ENCODE results near the gene TMEM236. TPM values are rescaled to one million over a fixed set of nuclear protein-coding genes. Genes with fewer than 3 reads are reported as not detected.
A peak's percentile ranks its signal among the peaks of the same experiment; 100 is the strongest.

TMEM236 gene
- polyA plus RNA-seq, 1 donor (not counting 4 experiments of a cell fraction or from before 2014, with no cell fraction given) = 0.13 TPM

DNA sequence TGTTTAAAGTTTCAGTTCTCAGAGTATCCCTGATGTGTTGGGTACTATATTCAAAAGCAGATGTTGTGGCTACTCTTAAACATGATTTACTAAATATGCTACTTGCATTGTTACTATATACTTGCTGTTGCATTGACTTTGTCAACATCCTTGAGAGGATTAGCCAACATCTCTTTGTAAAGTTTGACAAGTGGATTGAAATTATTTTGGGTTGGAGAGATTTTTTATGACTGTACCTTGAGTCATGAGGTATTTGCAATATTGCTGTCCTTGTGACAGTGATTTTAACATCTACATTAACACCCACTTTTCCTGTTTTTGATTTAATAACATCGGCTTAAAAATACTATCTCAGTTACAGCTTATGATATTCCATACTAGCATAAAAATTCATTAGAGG is 89.0 kb downstream of the TMEM236 start:
- H3K36me3 ChIP-seq (ENCODE audit: control insufficient read depth in 2 of 2, extremely low read depth in 1 of 2, insufficient read depth in 2 of 2, low read length in 2 of 2) = no peaks in the 10 kb centered on the region
- H3K4me2 ChIP-seq (ENCODE audit: control insufficient read depth, extremely low read depth, insufficient read depth, low read depth, low read length) = no peak overlapping the region
- dilution Hi-C loops (cut with MboI; ENCODE audit: extremely low pct_ligation_motif_present, low sequenced_read_pairs) = no loop called here
- FAIRE-seq = no peak
- H3K27me3 ChIP-seq (ENCODE audit: control insufficient read depth, extremely low read depth, insufficient read depth, low read length) = no peaks in the 10 kb centered on the region
- no peaks in the 10 kb centered on the region for H3K9me1 ChIP-seq (ENCODE audit: control insufficient read depth, extremely low read depth, insufficient read depth, low read length)
- H4K20me1 ChIP-seq (ENCODE audit: control insufficient read depth, extremely low read depth, insufficient read depth, low read length) = no peaks in the 10 kb centered on the region
- peaks cover 9% of the 10 kb centered on the region for H3K4me1 ChIP-seq (ENCODE audit: control insufficient read depth, extremely low read depth, insufficient read depth, low read length)
- H3K79me2 ChIP-seq (ENCODE audit: control insufficient read depth, insufficient read depth, low read length) = no peaks in the 10 kb centered on the region
- H3K4me3 ChIP-seq (ENCODE audit: control insufficient read depth in 2 of 3, extremely low read depth in 1 of 3, insufficient read depth in 2 of 3, low read depth in 1 of 3, low read length in 3 of 3) = no peak overlapping the region
- H2AFZ ChIP-seq (ENCODE audit: control insufficient read depth, low read length) = no peak overlapping the region
- H3K9ac ChIP-seq (ENCODE audit: control insufficient read depth, extremely low read depth, insufficient read depth, low read length) = no peak overlapping the region
- no peak for DNase-seq (ENCODE audit: low read depth, low spot score)
- no peak overlapping the region for H3K27ac ChIP-seq (ENCODE audit: control insufficient read depth, insufficient read depth, low read length)
- H3K9me3 ChIP-seq (ENCODE audit: control insufficient read depth, low read depth, low read length) = no peaks in the 10 kb centered on the region
- TF ChIP-seq EZH2 (IDR thresholded peaks at IDR 0.05; ENCODE audit: low read length) = no peak
- TF ChIP-seq, protein P1, sequence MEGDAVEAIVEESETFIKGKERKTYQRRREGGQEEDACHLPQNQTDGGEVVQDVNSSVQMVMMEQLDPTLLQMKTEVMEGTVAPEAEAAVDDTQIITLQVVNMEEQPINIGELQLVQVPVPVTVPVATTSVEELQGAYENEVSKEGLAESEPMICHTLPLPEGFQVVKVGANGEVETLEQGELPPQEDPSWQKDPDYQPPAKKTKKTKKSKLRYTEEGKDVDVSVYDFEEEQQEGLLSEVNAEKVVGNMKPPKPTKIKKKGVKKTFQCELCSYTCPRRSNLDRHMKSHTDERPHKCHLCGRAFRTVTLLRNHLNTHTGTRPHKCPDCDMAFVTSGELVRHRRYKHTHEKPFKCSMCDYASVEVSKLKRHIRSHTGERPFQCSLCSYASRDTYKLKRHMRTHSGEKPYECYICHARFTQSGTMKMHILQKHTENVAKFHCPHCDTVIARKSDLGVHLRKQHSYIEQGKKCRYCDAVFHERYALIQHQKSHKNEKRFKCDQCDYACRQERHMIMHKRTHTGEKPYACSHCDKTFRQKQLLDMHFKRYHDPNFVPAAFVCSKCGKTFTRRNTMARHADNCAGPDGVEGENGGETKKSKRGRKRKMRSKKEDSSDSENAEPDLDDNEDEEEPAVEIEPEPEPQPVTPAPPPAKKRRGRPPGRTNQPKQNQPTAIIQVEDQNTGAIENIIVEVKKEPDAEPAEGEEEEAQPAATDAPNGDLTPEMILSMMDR (optimal IDR thresholded peaks at IDR 0.05 in 1 of 3, IDR thresholded peaks at IDR 0.05 in 1 of 3, conservative IDR thresholded peaks at IDR 0.05 in 1 of 3; ENCODE audit: extremely low read depth in 1 of 3, insufficient read depth in 2 of 3, low read length in 3 of 3) = no peak

DNA sequence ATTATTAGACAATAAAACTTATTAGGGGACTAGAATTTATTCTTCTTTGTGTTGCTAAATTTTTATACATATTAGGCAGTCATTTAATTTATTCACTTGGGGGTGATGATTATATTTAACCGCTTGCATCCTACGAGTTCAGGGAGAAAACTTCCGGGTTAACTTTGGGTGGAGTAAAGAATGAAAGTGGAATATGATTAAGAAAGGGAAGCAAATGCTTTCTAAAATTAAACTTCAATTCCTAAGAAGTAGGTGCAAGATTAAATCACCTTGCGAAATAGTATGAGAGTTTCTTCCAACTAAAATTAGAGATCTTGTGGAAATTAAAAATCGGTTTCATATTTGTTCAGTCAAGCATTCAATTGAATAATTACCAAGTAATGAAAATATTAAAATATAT is 90.6 kb downstream of the TMEM236 start:
- TF ChIP-seq EZH2 (IDR thresholded peaks at IDR 0.05; ENCODE audit: low read length) = no peak
- Histone ChIP-seq H3K79me2 (ENCODE audit: control insufficient read depth, insufficient read depth, low read length) (no peaks in the 10 kb centered on the region), H3K27ac (ENCODE audit: control insufficient read depth, insufficient read depth, low read length) (no peak overlapping the region), H3K9me1 (ENCODE audit: control insufficient read depth, extremely low read depth, insufficient read depth, low read length) (no peaks in the 10 kb centered on the region), H3K4me3 (ENCODE audit: control insufficient read depth in 2 of 3, extremely low read depth in 1 of 3, insufficient read depth in 2 of 3, low read depth in 1 of 3, low read length in 3 of 3) (no peak overlapping the region), H3K4me2 (ENCODE audit: control insufficient read depth, extremely low read depth, insufficient read depth, low read depth, low read length) (no peak overlapping the region), H3K4me1 (ENCODE audit: control insufficient read depth, extremely low read depth, insufficient read depth, low read length) (no peaks in the 10 kb centered on the region), H3K27me3 (ENCODE audit: control insufficient read depth, extremely low read depth, insufficient read depth, low read length) (no peaks in the 10 kb centered on the region), H2AFZ (ENCODE audit: control insufficient read depth, low read length) (no peak overlapping the region), H4K20me1 (ENCODE audit: control insufficient read depth, extremely low read depth, insufficient read depth, low read length) (no peaks in the 10 kb centered on the region), H3K9ac (ENCODE audit: control insufficient read depth, extremely low read depth, insufficient read depth, low read length) (no peak overlapping the region), H3K9me3 (ENCODE audit: control insufficient read depth, low read depth, low read length) (no peaks in the 10 kb centered on the region), H3K36me3 (ENCODE audit: control insufficient read depth in 2 of 2, extremely low read depth in 1 of 2, insufficient read depth in 2 of 2, low read length in 2 of 2) (no peaks in the 10 kb centered on the region)
- DNase-seq (ENCODE audit: low read depth, low spot score) (no peak), FAIRE-seq (no peak)
- dilution Hi-C loops (cut with MboI; ENCODE audit: extremely low pct_ligation_motif_present, low sequenced_read_pairs) = no loop called here

DNA sequence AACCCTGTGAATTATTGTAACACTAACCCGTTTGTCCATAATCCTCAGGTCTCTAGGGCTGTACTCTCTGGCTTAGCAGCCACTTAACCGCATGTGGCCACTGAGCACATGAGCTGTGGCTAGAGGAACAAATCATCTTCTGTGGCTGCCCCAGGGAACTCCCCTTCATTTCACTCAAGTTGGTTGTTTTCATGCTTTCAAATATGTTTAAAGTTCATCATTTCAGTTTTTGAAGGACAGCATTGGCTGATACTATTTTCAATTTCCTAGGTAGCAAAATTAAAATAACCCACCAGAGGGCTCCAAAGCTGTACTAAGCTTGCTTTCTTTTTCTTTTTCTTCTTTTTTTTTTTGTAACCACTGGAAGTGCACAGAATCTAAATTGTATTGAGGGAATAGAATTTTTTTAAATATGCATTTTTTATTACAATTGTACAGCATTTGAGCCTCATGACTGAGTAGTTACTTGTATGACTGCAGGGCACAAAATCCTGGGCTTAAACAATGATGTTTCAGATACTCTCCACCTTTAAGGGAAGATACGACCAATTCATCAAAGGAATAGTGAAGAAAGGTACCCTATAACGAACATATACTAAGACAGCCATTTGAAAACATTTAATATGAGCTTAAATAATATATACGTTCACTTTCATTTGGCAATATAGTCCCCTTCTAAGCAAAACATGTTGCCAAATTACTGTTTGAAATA is 95.7 kb downstream of the TMEM236 start:
- Histone ChIP-seq H2AFZ (ENCODE audit: control insufficient read depth, low read length) (peak overlapping the region; percentile 37), H3K79me2 (ENCODE audit: control insufficient read depth, insufficient read depth, low read length) (no peaks in the 10 kb centered on the region), H4K20me1 (ENCODE audit: control insufficient read depth, extremely low read depth, insufficient read depth, low read length) (no peaks in the 10 kb centered on the region), H3K36me3 (ENCODE audit: control insufficient read depth in 2 of 2, extremely low read depth in 1 of 2, insufficient read depth in 2 of 2, low read length in 2 of 2) (no peaks in the 10 kb centered on the region), H3K27me3 (ENCODE audit: control insufficient read depth, extremely low read depth, insufficient read depth, low read length) (no peaks in the 10 kb centered on the region), H3K9me1 (ENCODE audit: control insufficient read depth, extremely low read depth, insufficient read depth, low read length) (no peaks in the 10 kb centered on the region), H3K9ac (ENCODE audit: control insufficient read depth, extremely low read depth, insufficient read depth, low read length) (no peak overlapping the region), H3K4me1 (ENCODE audit: control insufficient read depth, extremely low read depth, insufficient read depth, low read length) (no peaks in the 10 kb centered on the region), H3K4me3 (ENCODE audit: control insufficient read depth in 2 of 3, extremely low read depth in 1 of 3, insufficient read depth in 2 of 3, low read depth in 1 of 3, low read length in 3 of 3) (no peak overlapping the region), H3K27ac (ENCODE audit: control insufficient read depth, insufficient read depth, low read length) (no peak overlapping the region), H3K9me3 (ENCODE audit: control insufficient read depth, low read depth, low read length) (no peaks in the 10 kb centered on the region), H3K4me2 (ENCODE audit: control insufficient read depth, extremely low read depth, insufficient read depth, low read depth, low read length) (no peak overlapping the region)
- DNase-seq (ENCODE audit: low read depth, low spot score) (no peak), FAIRE-seq (no peak)
- TF ChIP-seq, protein P1 (optimal IDR thresholded peaks at IDR 0.05 in 1 of 3, IDR thresholded peaks at IDR 0.05 in 1 of 3, conservative IDR thresholded peaks at IDR 0.05 in 1 of 3; ENCODE audit: extremely low read depth in 1 of 3, insufficient read depth in 2 of 3, low read length in 3 of 3) = peak in 2 of 3 experiments; percentile 28 to 30
- TF ChIP-seq EZH2 (IDR thresholded peaks at IDR 0.05; ENCODE audit: low read length) = no peak
- dilution Hi-C loops (cut with MboI; ENCODE audit: extremely low pct_ligation_motif_present, low sequenced_read_pairs) = no loop called here
